ENCODE data around the gene FIG4.

DNA sequence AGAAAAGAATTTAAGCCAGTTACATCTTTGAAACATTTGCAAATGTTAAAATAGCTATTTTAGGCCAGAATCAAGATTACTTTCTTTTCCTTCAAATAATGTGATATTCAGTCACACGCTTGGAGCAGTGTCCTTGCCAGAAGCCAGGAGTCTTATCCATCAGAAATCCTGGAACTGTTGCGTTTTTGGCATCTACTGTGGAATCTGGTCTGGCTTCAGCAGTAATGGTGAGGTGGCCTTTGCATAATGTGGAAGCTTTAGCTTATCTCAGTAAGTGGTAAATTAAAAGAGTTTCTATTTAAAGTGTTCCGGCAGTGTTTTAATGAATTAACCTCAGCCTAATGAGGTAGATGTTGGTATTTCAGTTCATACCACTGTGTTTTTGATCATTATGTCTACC is 97.6 kb downstream of the FIG4 start:
- TF ChIP-seq SMC3 (conservative IDR thresholded peaks at IDR 0.05; ENCODE audit: poor library complexity) (no peak), TAF1 (IDR thresholded peaks at IDR 0.05; ENCODE audit: low read depth) (no peak), EZH2 (IDR thresholded peaks at IDR 0.05; ENCODE audit: borderline replicate concordance, insufficient read depth, low read length, poor library complexity, severe bottlenecking) (no peak), MXI1 (conservative IDR thresholded peaks at IDR 0.05; ENCODE audit: poor library complexity, severe bottlenecking) (no peak), EP300 (conservative IDR thresholded peaks at IDR 0.05; ENCODE audit: poor library complexity, severe bottlenecking) (no peak), RAD21 (conservative IDR thresholded peaks at IDR 0.05) (no peak)
- TF ChIP-seq, protein P1, sequence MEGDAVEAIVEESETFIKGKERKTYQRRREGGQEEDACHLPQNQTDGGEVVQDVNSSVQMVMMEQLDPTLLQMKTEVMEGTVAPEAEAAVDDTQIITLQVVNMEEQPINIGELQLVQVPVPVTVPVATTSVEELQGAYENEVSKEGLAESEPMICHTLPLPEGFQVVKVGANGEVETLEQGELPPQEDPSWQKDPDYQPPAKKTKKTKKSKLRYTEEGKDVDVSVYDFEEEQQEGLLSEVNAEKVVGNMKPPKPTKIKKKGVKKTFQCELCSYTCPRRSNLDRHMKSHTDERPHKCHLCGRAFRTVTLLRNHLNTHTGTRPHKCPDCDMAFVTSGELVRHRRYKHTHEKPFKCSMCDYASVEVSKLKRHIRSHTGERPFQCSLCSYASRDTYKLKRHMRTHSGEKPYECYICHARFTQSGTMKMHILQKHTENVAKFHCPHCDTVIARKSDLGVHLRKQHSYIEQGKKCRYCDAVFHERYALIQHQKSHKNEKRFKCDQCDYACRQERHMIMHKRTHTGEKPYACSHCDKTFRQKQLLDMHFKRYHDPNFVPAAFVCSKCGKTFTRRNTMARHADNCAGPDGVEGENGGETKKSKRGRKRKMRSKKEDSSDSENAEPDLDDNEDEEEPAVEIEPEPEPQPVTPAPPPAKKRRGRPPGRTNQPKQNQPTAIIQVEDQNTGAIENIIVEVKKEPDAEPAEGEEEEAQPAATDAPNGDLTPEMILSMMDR (IDR thresholded peaks at IDR 0.05; ENCODE audit: poor library complexity, severe bottlenecking): no peak
- TF ChIP-seq, protein P2, sequence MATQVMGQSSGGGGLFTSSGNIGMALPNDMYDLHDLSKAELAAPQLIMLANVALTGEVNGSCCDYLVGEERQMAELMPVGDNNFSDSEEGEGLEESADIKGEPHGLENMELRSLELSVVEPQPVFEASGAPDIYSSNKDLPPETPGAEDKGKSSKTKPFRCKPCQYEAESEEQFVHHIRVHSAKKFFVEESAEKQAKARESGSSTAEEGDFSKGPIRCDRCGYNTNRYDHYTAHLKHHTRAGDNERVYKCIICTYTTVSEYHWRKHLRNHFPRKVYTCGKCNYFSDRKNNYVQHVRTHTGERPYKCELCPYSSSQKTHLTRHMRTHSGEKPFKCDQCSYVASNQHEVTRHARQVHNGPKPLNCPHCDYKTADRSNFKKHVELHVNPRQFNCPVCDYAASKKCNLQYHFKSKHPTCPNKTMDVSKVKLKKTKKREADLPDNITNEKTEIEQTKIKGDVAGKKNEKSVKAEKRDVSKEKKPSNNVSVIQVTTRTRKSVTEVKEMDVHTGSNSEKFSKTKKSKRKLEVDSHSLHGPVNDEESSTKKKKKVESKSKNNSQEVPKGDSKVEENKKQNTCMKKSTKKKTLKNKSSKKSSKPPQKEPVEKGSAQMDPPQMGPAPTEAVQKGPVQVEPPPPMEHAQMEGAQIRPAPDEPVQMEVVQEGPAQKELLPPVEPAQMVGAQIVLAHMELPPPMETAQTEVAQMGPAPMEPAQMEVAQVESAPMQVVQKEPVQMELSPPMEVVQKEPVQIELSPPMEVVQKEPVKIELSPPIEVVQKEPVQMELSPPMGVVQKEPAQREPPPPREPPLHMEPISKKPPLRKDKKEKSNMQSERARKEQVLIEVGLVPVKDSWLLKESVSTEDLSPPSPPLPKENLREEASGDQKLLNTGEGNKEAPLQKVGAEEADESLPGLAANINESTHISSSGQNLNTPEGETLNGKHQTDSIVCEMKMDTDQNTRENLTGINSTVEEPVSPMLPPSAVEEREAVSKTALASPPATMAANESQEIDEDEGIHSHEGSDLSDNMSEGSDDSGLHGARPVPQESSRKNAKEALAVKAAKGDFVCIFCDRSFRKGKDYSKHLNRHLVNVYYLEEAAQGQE (IDR thresholded peaks at IDR 0.05; ENCODE audit: borderline replicate concordance): no peak
